ENCODE data around the gene GOLGA8R. TPM values are rescaled to one million over a fixed set of nuclear protein-coding genes. Genes with fewer than 3 reads are reported as not detected.
A peak's percentile ranks its signal among the peaks of the same experiment; 100 is the strongest.
"Not testable (repeated sequence)": the region's sequence is repeated elsewhere in the genome, so short reads cannot be mapped to it uniquely, and the experiment has no call there.

Gene GOLGA8R, protein sequence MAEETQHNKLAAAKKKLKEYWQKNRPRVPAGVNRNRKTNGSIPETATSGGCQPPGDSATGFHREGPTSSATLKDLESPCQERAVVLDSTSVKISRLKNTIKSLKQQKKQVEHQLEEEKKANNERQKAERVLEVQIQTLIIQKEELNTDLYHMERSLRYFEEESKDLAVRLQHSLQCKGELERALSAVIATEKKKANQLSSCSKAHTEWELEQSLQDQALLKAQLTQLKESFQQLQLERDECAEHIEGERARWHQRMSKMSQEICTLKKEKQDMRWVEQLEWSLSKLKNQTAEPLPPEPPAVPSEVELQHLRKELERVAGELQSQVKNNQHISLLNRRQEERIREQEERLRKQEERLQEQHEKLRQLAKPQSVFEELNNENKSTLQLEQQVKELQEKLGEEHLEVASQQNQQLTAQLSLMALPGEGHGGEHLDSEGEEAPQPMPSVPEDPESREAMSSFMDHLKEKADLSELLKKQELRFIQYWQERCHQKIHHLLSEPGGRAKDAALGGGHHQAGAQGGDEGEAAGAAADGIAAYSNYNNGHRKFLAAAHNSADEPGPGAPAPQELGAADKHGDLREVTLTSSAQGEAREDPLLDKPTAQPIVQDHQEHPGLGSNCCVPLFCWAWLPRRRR
- total RNA-seq (1 to 10 TPM; 2.6 to 4.0 TPM), polyA plus RNA-seq (ENCODE audit: insufficient read length in 6 of 6) (10 to 100 TPM; 10.2 to 15.5 (median 11.8) TPM)
- long read RNA-seq, donor 1, partial matches to known transcripts, result 0 of 2 reads
- long read RNA-seq, donor 1, other reads (novel, unspliced or antisense), result 0 of 2 reads
- long read RNA-seq, donor 2, partial matches to known transcripts, result 0 of 1 reads
- long read RNA-seq, donor 2, other reads (novel, unspliced or antisense), result 0 of 1 reads
- long read RNA-seq, donor 3, result 0 reads
- long read RNA-seq, donor 4, result 0 reads
- long read RNA-seq, donor 5, result 0 reads
- long read RNA-seq, donor 6, result 0 reads
- long read RNA-seq, donor 7, partial matches to known transcripts, result 0 of 1 reads
- long read RNA-seq, donor 7, other reads (novel, unspliced or antisense), result 0 of 1 reads
- long read RNA-seq, donor 8, result 0 reads
- long read RNA-seq, donor 9, result 0 reads
- long read RNA-seq, donor 10, result 0 reads
- long read RNA-seq, donor 11, result 0 reads
- long read RNA-seq, donor 12, result 0 reads

DNA sequence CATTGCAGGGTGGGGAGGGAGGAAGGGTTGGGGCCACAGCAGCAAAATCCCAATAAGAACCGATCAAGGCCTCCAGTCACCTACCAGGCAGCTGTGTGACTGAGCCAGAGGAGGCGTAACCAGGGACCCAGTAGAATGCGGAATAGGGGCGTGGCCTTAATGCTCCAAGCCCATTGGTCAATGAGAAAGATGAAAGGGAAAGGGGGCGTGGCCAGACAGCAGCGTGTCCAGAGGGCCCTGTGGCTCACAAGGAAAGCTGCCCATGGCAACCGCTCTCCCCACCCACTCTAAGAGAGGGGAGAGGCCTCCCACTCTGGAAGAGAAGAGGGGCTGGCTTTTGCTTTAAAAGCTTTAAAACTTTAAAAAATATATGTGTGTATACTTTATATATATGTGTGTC is at the start of gene GOLGA8R:
Gene GOLGA8R, minus strand, starts transcription at position 101 of the 400 bp plus-strand sequence. Its CDS starts 98 bp downstream, at position 3.
- H3K27ac ChIP-seq; H3K4me1 ChIP-seq; ATAC-seq; H3K4me3 ChIP-seq; intact Hi-C loops (cut with DNase I); H3K36me3 ChIP-seq; H3K27me3 ChIP-seq; H3K9me3 ChIP-seq; DNase-seq: not testable (repeated sequence)

- intact Hi-C loops (cut with DNase I); H3K36me3 ChIP-seq; H3K27ac ChIP-seq; H3K4me3 ChIP-seq; H3K4me1 ChIP-seq; H3K27me3 ChIP-seq; ATAC-seq; DNase-seq; H3K9me3 ChIP-seq: not testable (repeated sequence)
Observed at GRCh38 chr15:30463849-30464248, 49.8 kb upstream of the GOLGA8R start.

- ATAC-seq, result peak; percentile 43
- H3K9me3 ChIP-seq, result not testable (repeated sequence)
Observed at GRCh38 chr15:30462176-30462575, 48.1 kb upstream of the GOLGA8R start.

GRCh38 chr15:30452702-30453101 is 38.6 kb upstream of the GOLGA8R start:
- H3K27ac ChIP-seq; H3K36me3 ChIP-seq; H3K9me3 ChIP-seq; DNase-seq; H3K4me3 ChIP-seq; H3K27me3 ChIP-seq; ATAC-seq; H3K4me1 ChIP-seq; intact Hi-C loops (cut with DNase I): not testable (repeated sequence)

More at GRCh38 chr15:30462176-30462575, 48.1 kb upstream of the GOLGA8R start:
- H3K27ac ChIP-seq; H3K27me3 ChIP-seq; H3K4me3 ChIP-seq; H3K36me3 ChIP-seq; H3K4me1 ChIP-seq; intact Hi-C loops (cut with DNase I); DNase-seq: not testable (repeated sequence)

- H3K4me3 ChIP-seq; H3K4me1 ChIP-seq; DNase-seq; H3K9me3 ChIP-seq; H3K36me3 ChIP-seq; H3K27me3 ChIP-seq; H3K27ac ChIP-seq; intact Hi-C loops (cut with DNase I); ATAC-seq: not testable (repeated sequence)
Observed at GRCh38 chr15:30438348-30438747, 24.3 kb upstream of the GOLGA8R start.

- H3K4me1 ChIP-seq; H3K27ac ChIP-seq; H3K4me3 ChIP-seq; H3K9me3 ChIP-seq; intact Hi-C loops (cut with DNase I); H3K36me3 ChIP-seq; H3K27me3 ChIP-seq; ATAC-seq: not testable (repeated sequence)
- DNase-seq, result peak in 1 of 4 donors; percentile 3
Observed at GRCh38 chr15:30435878-30436277, 21.8 kb upstream of the GOLGA8R start.

DNA sequence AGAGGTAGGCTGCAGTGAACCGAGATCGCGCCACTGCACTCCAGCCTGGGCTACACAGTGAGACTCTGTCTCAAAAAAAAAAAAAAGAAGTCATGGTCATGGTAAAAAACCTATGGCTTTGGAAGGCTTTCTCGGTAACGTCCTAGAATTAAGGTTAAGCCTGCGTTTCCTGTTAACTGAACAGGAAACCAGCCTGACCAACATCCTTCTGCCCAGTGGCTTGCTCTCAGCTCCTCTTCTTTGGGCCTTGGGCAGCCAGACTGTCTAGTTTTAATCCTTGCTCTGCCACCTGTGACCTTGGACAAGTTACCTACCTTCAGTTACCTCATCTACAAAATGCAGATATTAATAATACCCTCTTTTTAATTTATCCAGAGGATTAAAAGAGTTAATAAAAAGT is 6.7 kb upstream of the GOLGA8R start:
- H3K27ac ChIP-seq; H3K4me1 ChIP-seq; H3K9me3 ChIP-seq; ATAC-seq; H3K27me3 ChIP-seq; H3K4me3 ChIP-seq; H3K36me3 ChIP-seq; intact Hi-C loops (cut with DNase I); DNase-seq: not testable (repeated sequence)

- ATAC-seq; H3K36me3 ChIP-seq; H3K4me1 ChIP-seq; intact Hi-C loops (cut with DNase I); H3K4me3 ChIP-seq; H3K9me3 ChIP-seq; H3K27ac ChIP-seq; H3K27me3 ChIP-seq: not testable (repeated sequence)
- DNase-seq, result peak in 1 of 4 donors; percentile 18
Observed at GRCh38 chr15:30407636-30408035, 6.4 kb downstream of the GOLGA8R start.

GRCh38 chr15:30398988-30399387 is 15.1 kb downstream of the GOLGA8R start:
- H3K27me3 ChIP-seq; H3K27ac ChIP-seq; H3K4me3 ChIP-seq; H3K4me1 ChIP-seq; H3K9me3 ChIP-seq; H3K36me3 ChIP-seq; intact Hi-C loops (cut with DNase I): not testable (repeated sequence)
- ATAC-seq, result peak; percentile 74
- peak; percentile 26 to 30 for TF ChIP-seq CTCF (IDR thresholded peaks at IDR 0.05)
- DNase-seq, result peak in 2 of 4 donors; percentile 37 to 80

DNA sequence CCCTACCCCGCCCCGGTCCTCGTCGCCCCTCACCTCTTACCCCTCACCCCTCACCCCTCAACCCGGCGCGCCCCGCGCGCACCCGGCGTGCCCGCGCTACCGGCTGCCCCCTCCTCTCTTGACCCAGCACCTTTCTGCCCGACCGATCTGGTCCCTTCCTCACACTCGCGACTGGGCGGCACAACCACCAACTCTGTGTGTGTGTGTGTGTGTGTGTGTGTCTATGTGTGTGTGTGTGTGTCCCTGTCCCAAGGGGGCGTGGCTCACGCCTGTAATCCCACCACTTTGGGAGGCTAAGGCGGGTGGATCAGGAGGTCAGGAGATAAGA is 20.4 kb downstream of the GOLGA8R start:
- ATAC-seq, result peak; percentile 62

GRCh38 chr15:30392766-30393663 is 21.0 kb downstream of the GOLGA8R start, which contains the start of gene CHRFAM7A:
Gene CHRFAM7A (minus strand): TSS chr15:30393540. CDS start chr15:30383351, 10,189 bp downstream.
- intact Hi-C loops (cut with DNase I), result not testable (repeated sequence)

More for the DNA sequence above, 20.4 kb downstream of the GOLGA8R start:
- H3K27me3 ChIP-seq; H3K4me1 ChIP-seq; H3K9me3 ChIP-seq; intact Hi-C loops (cut with DNase I); H3K36me3 ChIP-seq; H3K4me3 ChIP-seq; H3K27ac ChIP-seq; DNase-seq: not testable (repeated sequence)

More at GRCh38 chr15:30392766-30393663, 21.0 kb downstream of the GOLGA8R start, which contains the start of gene CHRFAM7A:
- ATAC-seq, result peak; percentile 90
- peak in 1 of 4 donors; percentile 32 for DNase-seq
- not testable (repeated sequence) for H3K27me3 ChIP-seq, H3K36me3 ChIP-seq, H3K4me1 ChIP-seq, H3K27ac ChIP-seq, H3K9me3 ChIP-seq
- peak within 1 kb of the TSS in 1 of 2 donors; percentile 35 for H3K4me3 ChIP-seq
